Left ventricle myocardium inferior (tissue), 1 donor: ENCODE results near the gene TMEM143. TPM values are rescaled to one million over a fixed set of nuclear protein-coding genes. Genes with fewer than 3 reads are reported as not detected.

ENCODE experiments used
- DNase-seq: peaks from one replicate; pipeline ENCODE4 v3.0.0-alpha.2; 2020
- H3K27ac ChIP-seq: fragments of 200-600 bp; replicated peaks from 2 replicates; pipeline ENCODE4 v1.8.0; 2021
- H3K27me3 ChIP-seq: fragments of 200-600 bp; 2 replicates; pipeline ENCODE4 v1.8.0; 2021; ENCODE audit warnings: low read depth
- H3K36me3 ChIP-seq: fragments of 200-600 bp; 2 replicates; pipeline ENCODE4 v1.8.0; 2021
- H3K4me1 ChIP-seq: fragments of 200-600 bp; 2 replicates; pipeline ENCODE4 v1.8.0; 2021
- H3K4me3 ChIP-seq: fragments of 200-600 bp; 2 replicates; pipeline ENCODE4 v1.8.0; 2021; ENCODE audit warnings: mild to moderate bottlenecking, moderate library complexity
- H3K9me3 ChIP-seq: fragments of 200-600 bp; replicated peaks from 2 replicates; pipeline ENCODE4 v1.8.0; 2021
- CTCF ChIP-seq: fragments of 200-600 bp; IDR thresholded peaks from 2 replicates; pipeline ENCODE4 v1.8.0; 2021; ENCODE audit warnings: antibody characterized with exemption, mild to moderate bottlenecking, borderline replicate concordance
- intact Hi-C: fragments of 100-400 bp; cut with micrococcal nuclease; formaldehyde crosslinking; loops from one replicate; pipeline ENCODE4 v1.11.0; 2022
- total RNA-seq: library from RNA; stranded (reverse); fragmentation: NEBNext Ultra II Directional; extraction: Animal tissue kit (Norgen Biotek cat#: 25700); gene quantifications from one replicate; pipeline ENCODE4 v1.2.1, GENCODE V29; 2021
- donor health status: DM: no; HTN: yes; CAD: no; lungs with severe emphysema.

The TMEM143 gene
- total RNA-seq, 1 donor from 2014 or later, result 108 TPM

- Histone ChIP-seq H3K27me3 (no peaks in the 10 kb centered on the region), H3K9me3 (no peaks in the 10 kb centered on the region), H3K4me1 (peaks cover 71% of the 10 kb centered on the region), H3K36me3 (peaks cover 4% of the 10 kb centered on the region), H3K4me3 (peak overlapping the region; percentile 69), H3K27ac (peak overlapping the region; percentile 87)
- DNase-seq, result peak; percentile 71
- TF ChIP-seq CTCF, result no peak
- intact Hi-C loops, result no loop called here
Measured at GRCh38 chr19:48330012-48330681, 33.6 kb downstream of the TMEM143 start.

GRCh38 chr19:48329167-48329891, 34.4 kb downstream of the TMEM143 start:
- Histone ChIP-seq H3K36me3 (peaks cover 4% of the 10 kb centered on the region), H3K4me1 (peaks cover 79% of the 10 kb centered on the region), H3K4me3 (peak overlapping the region; percentile 69), H3K9me3 (no peaks in the 10 kb centered on the region), H3K27ac (peak overlapping the region; percentile 87), H3K27me3 (no peaks in the 10 kb centered on the region)
- no peak for TF ChIP-seq CTCF
- intact Hi-C loops, result no loop called here
- no peak for DNase-seq

GRCh38 chr19:48325265-48325910, 38.4 kb downstream of the TMEM143 start, which contains the start of gene EMP3:
EMP3 (plus strand) TSS chr19:48325552; CDS start chr19:48326845, 1,293 bp downstream.
- intact Hi-C loops, result no loop called here
- Histone ChIP-seq H3K36me3 (peaks cover 4% of the 10 kb centered on the region), H3K27ac (peak within 1 kb of the TSS; percentile 92), H3K27me3 (no peaks in the 10 kb centered on the region), H3K4me3 (peak within 1 kb of the TSS; percentile 74), H3K9me3 (no peaks in the 10 kb centered on the region), H3K4me1 (peaks cover 84% of the 10 kb centered on the region)
- DNase-seq, result peak; percentile 82
- TF ChIP-seq CTCF, result no peak

GRCh38 chr19:48321622-48322591, 41.8 kb downstream of the TMEM143 start:
- peak; percentile 99 for DNase-seq
- peaks cover 65% of the 10 kb centered on the region for H3K4me1 ChIP-seq
- intact Hi-C loops, result no loop called here
- H3K9me3 ChIP-seq, result no peaks in the 10 kb centered on the region
- TF ChIP-seq CTCF, result no peak
- peak overlapping the region; percentile 98 for H3K27ac ChIP-seq
- H3K36me3 ChIP-seq, result no peaks in the 10 kb centered on the region
- H3K27me3 ChIP-seq, result no peaks in the 10 kb centered on the region
- H3K4me3 ChIP-seq, result peak overlapping the region; percentile 72

GRCh38 chr19:48321372-48321621, 42.4 kb downstream of the TMEM143 start:
- H3K4me1 ChIP-seq, result peaks cover 59% of the 10 kb centered on the region
- no peak for TF ChIP-seq CTCF

More at GRCh38 chr19:48321372-48321621, 42.4 kb downstream of the TMEM143 start:
- peak overlapping the region; percentile 98 for H3K27ac ChIP-seq
- no peaks in the 10 kb centered on the region for H3K27me3 ChIP-seq
- DNase-seq, result peak; percentile 96
- peak overlapping the region; percentile 72 for H3K4me3 ChIP-seq
- H3K36me3 ChIP-seq, result no peaks in the 10 kb centered on the region
- intact Hi-C loops, result no loop called here
- H3K9me3 ChIP-seq, result no peaks in the 10 kb centered on the region
